Ovary (tissue), 3 donors: ENCODE data around the gene DCTPP1.

Experiments
- EP300 ChIP-seq: sonication (generic); formaldehyde crosslinking; IDR thresholded peaks from one replicate; pipeline ENCODE4 v1.6.1; 2017; ENCODE audit warnings: antibody characterized with exemption
- TF ChIP-seq, protein P1 (sequence below), 3 donors: fragments of 450-650 bp in 2 of 3; fragments of 200-600 bp in 1 of 3; IDR thresholded peaks; one replicate each; pipeline versions ENCODE4 v1.5.1 to v1.8.0; 2016 to 2022; ENCODE audit warnings: antibody characterized with exemption in 3 of 3, mild to moderate bottlenecking in 1 of 3
- donor health status: DM: no; HTN: no; CAD: no.

DNA sequence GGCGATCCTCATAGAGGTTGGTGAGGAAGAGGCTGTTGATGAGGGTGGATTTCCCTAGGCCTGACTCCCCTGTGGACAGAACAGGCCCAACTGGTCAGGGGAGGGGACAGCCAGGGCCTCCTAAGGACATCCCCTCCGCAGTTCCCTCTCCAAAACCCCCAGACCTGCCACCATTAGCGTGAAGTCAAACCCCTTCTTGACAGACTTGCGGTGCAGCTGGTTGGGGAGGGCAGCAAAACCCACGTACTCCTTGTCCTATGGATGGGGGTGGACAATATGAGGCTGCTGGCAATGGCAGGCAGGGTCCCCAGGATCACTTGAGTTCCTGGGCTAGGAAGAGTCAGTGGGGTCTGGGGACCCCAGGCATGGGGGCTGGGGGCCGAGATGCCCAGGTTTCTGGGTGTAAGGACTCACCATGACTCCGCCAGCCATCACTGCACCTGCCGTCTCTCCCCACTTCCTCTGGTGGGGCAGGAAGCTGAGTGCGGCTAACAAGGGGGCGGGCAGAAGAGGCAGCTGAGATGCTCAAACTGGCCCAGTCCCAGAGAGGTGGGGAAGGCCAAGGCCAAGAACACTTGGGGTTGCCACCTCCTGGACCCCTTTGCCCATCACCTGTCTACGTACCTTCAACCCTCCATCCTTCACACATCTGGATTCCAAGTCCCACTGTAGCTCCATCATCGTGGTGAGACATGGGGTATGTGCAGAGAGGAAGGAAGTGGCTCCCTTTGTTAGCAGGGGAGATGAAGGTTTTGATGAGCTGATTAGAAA lies 47.5 kb downstream of the DCTPP1 start, which contains the start of gene SEPTIN1:
- TF ChIP-seq, protein P1, sequence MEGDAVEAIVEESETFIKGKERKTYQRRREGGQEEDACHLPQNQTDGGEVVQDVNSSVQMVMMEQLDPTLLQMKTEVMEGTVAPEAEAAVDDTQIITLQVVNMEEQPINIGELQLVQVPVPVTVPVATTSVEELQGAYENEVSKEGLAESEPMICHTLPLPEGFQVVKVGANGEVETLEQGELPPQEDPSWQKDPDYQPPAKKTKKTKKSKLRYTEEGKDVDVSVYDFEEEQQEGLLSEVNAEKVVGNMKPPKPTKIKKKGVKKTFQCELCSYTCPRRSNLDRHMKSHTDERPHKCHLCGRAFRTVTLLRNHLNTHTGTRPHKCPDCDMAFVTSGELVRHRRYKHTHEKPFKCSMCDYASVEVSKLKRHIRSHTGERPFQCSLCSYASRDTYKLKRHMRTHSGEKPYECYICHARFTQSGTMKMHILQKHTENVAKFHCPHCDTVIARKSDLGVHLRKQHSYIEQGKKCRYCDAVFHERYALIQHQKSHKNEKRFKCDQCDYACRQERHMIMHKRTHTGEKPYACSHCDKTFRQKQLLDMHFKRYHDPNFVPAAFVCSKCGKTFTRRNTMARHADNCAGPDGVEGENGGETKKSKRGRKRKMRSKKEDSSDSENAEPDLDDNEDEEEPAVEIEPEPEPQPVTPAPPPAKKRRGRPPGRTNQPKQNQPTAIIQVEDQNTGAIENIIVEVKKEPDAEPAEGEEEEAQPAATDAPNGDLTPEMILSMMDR (IDR thresholded peaks at IDR 0.05): no peak
- no peak for TF ChIP-seq EP300
